G401 (cell line): ENCODE measurements around the gene PRSS16. TPM values are rescaled to one million over a fixed set of nuclear protein-coding genes. Genes with fewer than 3 reads are reported as not detected.

ENCODE experiments used
- DNase-seq: peaks from one replicate; pipeline ENCODE4 v3.0.0-alpha.2; 2015; ENCODE audit warnings: low spot score
- in situ Hi-C: cut with HindIII; loops from 2 replicates; pipeline ENCODE4 v1.10.0; 2016; ENCODE audit warnings: low sequenced_read_pairs, mixed read lengths
- total RNA-seq: library from RNA; depleted of rRNA; stranded (reverse); fragments of >200 nt; shearing (Covaris generic); gene quantifications from 2 replicates; pipeline ENCODE4 v1.2.3, GENCODE V29; 2014

The PRSS16 gene
- total RNA-seq, 1 experiment from 2014 or later: 12.9 TPM

DNA sequence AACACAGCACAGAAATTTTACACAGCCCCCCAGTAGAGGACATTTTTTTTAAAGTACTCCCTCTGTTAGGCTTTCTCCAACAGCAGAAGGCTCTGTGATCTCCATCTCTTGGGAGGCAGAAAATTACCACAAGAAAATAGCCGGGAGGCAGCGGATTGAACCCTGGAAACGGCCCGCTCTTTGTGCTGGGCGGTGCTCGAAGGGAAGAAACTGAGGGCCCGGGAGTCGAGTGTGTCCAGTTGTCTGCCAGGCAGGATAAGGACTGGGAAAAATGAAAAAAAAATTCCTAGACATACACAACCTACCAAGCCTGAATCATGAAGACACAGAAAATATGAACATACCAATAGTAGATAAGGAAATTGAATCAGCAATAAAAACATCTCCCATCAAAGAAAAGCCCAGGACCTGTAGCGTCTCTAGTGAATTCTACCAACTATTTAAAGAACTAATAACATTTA, 33.1 kb downstream of the PRSS16 start:
- peak; percentile 32 for DNase-seq
- in situ Hi-C loops: no loop called here

DNA sequence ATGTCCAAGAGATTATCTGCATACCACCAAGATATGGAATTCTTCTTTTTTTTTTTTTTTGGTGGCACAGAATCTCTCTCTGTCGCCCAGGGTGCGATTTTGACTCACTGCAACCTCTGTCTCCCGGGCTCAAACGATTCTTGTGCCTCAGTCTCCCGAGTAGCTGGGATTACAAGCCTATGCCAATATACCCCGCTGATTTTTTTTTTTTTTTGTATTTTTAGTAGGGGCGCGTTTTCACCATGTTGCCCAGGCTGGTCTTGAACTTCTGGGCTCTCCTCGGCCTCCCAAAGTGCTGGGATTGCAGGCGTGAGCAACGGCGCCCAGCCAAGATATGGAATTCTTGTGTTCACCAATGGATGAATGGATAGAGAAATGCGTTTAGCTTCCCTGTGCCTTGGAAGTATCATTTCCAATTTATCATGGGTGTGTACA, 33.6 kb downstream of the PRSS16 start:
- DNase-seq: no peak
- in situ Hi-C loops: no loop called here

DNA sequence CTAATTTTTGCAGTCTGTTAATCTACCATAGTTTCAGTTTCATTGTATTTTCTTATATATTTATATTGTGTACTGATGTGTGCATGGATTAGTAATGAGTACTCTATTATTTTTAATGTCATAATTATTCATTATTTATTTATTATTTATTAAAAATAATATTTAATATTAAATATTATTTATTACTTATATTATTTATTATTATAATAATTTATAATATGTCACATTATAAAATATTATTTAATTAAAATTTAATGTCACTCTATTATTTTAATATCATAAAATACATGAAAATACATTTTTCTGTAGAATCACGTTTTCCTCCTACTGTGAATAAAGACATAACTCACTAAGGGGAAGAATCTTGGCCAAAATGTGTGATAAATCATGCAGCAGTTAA, 34.1 kb downstream of the PRSS16 start:
- DNase-seq: no peak
- in situ Hi-C loops: no loop called here

DNA sequence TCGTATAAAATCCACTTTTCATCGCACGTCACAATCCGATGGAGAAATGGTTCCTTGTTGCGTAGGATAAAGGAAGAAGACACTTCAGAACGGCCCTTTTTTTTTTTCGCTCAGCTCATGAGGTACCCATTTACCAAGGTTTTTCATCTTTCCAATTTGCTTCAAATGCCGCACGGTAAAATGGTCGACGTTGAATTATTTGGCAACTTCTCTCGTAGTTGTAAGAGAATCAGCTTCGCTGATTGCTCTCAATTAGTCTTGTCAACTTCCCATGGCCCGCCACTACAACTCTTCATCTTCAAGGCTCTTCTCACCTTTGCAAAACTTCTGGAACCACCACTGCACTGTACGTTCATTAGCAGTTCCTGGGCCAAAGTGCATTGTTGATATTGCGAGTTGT, 35.8 kb downstream of the PRSS16 start:
- DNase-seq: no peak
- in situ Hi-C loops: no loop called here

DNA sequence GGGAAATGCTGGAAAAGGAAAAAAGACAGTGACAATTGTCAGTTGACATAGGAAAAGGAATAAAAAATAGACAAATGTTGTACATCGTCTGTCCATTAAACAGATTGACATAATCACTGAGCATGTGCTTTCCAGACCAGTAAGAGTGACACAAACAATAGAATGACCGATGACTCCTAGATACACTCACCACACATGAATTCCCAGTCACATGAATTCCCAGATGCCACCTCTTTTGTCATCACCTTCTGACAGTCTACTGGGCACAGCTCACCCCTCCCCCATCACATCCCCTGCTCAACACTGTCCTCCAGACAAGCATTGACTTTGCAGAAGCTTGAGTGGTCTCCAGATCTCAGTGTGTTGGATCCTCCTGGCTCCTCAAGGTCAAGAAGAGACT, 38.6 kb downstream of the PRSS16 start:
- DNase-seq: no peak
- in situ Hi-C loops: no loop called here

DNA sequence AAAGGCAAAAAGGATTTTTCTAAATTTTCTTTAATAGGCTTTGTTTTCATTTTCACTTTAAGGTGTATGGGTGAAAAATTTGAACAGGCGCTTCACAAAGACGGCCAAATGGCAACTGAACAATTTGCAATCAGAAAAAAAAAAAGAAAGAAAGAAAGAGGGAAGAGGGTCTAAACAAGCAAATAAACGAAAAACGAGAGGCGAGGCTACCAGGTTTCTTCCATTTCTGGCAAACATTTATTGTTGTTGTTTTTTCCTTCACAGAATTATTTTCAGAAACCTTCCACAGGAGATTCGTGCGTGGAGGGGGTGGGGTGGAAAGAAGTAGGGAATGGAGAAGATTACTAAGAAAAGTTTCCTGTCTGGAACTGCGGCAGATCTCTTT, 40.2 kb downstream of the PRSS16 start:
- in situ Hi-C loops: no loop called here
- DNase-seq: no peak

DNA sequence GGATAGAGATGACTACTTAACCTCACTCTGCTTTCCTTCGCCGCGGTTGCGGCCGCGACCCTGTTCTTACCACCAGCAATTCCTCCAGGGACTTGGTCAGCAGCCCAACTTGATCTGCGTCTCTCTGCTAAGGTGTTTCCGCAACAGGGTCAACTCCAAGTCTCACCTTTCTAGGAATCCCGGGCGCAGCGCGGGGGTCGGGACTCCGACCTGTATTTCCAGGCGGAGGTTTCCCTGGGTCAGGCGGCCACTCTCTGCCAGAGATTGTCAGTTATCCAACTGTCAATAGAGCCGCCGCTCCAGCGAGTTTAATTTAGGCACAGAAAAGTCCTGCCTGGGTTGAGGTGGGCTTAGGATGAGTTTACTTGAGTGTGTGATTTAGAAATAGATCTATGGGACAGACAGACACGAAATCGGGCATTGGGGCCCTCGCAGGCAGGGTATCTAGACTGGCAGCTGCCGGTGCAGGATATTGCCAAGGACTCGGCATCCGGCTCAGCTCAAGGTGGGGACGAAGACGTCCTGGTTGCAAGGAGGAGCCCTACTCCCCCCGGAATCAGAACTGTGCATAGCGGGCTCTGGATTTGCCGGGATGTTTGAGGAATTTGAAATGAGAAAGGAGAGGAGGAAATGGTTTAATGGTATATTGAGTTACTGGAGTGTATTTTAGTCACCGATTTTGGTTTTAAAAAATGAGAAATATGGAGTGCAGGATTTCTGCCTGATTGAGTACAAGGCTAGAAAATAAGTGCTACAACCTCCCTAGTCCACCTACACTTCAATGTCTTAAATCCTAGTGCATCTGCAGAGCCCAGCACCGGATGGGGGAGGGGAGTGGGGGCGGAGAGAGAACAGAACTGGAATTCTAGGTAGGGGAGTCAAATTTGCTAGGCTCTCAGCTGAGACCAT, 40.9 kb downstream of the PRSS16 start:
- in situ Hi-C loops: no loop called here
- no peak for DNase-seq

DNA sequence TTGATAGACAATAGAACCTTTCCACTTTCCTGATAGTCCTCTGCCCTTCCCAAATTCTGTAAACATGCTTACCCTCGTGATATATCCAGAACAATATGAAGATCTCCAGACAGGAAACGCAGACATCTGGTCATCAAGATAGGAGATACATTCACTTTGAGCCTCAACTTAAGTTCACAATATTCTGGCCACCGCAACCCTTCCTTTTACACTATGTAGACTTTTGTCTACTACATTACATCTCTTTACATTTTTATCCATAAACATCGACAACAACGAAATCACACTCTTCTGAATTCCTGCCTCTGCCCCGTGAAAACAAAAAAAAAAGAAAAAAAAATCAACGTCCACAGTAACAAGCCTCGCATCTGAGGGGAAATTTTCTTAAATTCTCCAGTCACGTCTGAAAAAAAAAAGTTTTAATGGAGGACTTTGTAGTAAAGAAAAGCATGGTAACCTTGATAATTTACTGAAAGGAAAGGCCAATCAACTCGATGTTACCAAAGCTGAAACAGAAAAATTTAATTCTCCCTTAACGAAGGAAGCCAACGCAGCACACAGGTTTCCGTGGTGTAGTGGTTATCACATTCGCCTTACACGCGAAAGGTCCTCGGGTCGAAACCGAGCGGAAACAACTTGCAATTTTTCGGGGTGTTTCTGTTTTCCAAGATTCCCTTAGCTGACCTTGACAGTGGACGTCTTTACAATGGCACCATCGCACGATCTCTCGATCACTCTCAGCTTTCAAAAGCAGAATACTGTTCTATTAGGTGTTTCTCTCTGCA, 42.8 kb downstream of the PRSS16 start:
- in situ Hi-C loops: no loop called here
- no peak for DNase-seq

DNA sequence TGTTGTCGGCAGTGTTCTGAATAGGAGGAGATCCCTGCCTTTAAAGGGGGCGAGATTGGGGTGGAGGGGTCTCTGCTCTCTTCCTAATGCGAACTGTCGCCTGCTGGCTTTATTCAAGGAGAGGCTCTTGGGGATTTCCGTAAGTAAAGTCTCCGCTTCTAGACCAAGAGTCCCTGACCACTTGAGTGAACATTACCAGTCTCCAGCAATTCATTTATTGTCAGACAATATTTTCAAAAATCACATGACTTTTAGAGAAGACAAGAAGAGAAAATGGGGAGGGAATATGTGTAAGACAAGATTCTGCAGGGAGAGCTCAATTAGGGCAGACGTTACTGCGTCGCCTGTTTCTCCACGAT, 43.3 kb downstream of the PRSS16 start:
- in situ Hi-C loops: no loop called here
- DNase-seq: no peak

DNA sequence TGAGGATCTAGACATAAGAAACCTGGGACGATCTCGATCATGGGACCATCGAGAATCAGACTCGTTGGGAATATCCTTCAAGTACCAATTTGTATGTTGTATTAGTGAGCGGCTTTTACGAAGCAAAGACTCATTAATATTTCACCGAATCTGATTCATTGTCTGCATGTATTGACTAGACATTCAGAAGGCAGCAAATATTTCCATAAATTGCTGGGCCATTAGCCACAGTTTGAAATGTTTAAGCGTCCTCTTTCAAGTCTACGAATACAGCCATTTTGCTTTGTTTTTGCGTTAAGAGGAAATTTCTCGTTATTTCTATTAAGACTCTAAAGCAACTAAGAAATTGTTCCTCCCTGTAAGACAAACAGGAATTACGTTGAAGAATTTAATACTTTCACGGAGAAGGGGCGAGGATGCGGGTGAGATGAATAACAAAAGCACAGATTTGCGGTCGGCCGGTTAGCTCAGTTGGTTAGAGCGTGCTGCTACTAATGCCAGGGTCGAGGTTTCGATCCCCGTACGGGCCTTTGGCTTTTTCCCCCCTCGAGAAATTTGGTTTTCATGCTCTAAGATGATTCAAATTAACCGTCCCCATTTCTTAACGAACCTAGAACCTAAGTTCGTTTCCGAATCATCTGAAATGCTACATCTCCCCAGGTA, 46.1 kb downstream of the PRSS16 start:
- DNase-seq: peak; percentile 33
- in situ Hi-C loops: no loop called here

DNA sequence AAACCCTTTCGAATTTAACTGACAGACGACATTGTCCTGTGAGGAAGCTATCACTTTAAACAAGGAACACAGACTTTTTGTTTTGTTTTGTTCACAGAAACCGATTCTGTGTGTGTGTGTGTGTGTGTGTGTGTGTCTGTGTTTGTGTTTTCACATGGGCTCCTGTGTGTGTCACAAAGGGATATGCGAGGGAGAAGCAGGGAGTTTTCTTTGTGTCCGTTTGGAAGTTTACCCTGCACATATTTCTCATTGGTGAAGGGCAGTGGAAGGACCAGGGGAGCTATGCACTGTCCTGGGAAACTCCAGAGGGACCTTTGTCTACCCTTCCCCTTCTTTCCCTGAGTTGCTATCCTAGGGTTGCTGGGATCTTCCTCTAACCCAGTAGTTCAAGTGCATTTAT, 46.9 kb downstream of the PRSS16 start:
- DNase-seq: peak; percentile 26
- in situ Hi-C loops: no loop called here

DNA sequence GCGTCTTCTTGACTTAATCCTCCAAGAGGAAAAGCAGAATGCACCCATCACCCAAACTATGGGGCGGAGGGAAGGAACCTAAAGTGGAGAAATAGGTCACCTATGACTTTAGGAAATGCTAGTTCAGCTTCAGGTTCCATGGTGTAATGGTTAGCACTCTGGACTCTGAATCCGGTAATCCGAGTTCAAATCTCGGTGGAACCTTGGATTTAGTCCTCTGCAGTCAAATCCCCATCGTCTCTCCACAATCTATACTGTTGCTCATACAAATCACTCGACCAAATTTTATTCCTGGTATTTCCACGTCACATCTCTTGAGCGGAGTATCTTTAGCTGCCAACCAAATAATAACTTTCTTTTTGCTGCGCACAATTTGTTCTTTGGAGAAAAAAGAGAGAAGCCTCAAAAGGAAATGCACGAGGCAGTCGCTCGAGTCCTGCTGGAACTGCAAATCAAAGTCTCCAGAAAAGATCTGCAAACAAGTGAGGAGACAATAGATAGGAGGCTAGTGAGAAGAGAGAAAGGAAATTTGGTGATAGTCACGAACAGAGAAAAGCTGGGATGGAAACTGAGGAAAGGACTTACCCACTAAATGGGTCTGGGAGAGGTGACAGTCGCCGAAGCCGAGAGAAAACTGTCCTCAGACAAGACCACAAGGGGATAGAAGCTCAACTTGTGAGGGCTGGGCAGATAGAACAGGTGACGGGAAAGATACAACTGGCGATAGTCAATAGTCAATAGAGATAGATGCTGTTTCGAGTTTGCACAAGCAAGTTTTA, 48.0 kb downstream of the PRSS16 start:
- peak; percentile 54 for DNase-seq
- in situ Hi-C loops: no loop called here

DNA sequence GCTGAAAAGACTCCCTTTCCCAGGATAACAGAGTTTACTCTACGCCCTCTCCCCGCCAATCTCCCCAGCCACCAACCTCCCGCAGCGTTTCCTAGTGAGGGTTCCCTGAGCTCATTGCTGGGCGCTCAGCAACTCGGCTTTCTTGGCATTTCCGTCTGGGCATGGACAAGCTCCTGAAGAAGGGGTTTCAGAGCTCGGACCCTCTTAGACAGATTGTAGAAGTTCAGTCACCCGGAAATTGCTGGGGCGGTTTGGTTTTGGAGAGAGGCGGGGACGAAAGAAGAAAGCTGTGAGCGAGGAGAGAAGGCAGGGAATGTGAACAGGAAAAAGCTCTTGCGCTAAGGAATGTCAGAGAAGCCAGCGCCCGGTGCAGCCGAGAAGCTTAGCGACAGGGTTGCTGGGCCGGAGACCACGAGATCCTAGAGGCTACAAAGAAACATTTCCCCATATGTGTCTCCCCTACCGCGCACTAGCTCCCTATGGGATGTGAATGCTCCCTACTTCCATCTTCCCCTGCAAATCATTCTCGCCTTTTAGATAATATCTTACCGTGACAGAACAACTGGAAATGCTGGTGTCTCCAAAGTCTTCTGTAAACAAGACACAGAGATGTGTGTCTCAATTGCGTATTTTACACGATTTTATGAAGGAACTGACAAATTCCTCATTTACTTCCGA, 48.7 kb downstream of the PRSS16 start:
- in situ Hi-C loops: no loop called here
- DNase-seq: peak; percentile 43

DNA sequence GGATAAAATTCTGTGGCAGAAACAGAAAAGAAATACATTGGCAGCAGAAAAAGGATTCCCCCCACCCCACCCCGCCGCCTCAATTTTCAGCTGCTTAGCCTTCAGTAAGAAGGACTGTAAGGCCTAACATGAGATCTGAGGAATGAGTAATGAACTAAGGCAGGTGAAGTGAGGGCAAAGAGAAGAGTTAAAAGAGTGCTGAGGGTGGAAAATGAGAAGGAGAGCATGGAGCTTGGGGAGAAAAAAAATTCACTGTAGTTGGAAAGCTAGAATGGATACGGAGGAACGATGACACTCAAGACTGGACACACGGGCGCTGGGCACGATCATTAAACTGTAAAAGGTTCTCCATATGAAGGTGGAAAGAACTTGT, 50.0 kb downstream of the PRSS16 start:
- no peak for DNase-seq
- in situ Hi-C loops: no loop called here

DNA sequence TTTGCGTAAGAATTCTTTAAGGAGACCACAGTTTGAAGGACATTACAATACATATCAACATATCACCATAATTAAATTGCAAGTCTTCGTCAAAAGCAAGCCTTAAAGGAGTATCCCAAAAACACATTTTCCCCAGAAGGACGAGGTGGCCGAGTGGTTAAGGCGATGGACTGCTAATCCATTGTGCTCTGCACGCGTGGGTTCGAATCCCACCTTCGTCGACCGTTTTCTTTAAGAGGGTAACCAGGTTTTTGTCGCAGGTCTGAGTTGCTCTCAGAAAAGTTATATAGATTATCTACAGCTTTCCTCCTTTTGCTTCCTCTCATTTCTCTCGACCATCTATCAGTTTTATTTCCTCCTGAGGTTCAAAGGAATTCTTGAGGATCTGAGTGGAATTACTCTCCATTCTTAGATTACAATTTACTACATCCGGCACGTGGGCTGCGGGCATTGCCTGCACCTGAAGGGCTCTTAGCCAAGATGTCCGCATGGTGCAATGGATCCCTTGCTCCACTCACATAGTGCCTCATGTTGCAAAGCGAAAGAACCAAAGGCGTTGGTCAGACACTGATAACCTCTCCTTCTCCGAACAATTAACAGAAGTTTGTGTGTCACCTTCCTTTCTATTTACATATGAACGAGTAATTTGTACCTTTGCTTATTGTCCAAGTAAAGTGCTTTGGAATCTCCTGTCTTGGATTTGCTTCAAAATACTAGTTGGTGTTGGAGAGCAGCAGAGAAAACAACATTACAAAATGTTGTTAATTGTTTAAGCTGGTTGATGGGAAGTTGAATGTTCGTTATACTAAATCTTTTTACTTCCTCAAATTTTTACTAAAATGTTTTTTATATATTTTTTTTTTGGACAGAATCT, 50.6 kb downstream of the PRSS16 start:
- in situ Hi-C loops: no loop called here
- DNase-seq: peak; percentile 25

DNA sequence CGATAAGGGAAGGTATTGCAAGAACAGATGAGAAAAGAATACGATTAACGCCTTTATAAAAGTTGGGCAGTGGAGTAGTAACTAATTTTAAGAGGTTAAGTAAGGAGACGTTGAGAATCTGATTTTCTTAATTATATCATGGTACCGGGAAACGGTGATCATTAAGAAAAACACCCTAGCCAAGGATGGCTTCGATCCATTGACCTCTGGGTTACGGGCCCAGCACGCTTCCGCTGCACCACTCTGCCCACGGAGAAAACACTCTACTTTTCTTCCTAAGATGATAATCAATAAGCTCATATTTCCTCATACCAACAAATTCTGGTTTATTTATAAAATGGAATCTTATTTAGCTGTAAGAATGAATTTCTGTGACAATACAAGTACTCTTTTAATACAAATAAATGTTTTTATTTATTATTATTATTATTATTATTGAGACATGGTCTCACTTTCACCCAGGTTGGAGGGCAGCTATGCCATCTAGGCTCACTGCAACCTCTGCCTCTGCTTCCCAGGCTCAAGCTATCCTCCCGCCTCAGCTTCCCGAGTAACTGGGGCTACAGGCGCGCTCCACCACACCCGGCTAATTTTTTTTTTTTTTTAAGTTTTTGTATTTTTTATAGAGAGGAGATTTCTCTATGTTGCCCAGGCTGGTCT, 56.2 kb downstream of the PRSS16 start:
- in situ Hi-C loops: no loop called here
- DNase-seq: no peak
